ENCODE results near the gene ZPR1.

Gene ZPR1

GRCh38 chr11:116797816-116798215, 10.0 kb upstream of the ZPR1 start:
- Histone ChIP-seq H3K27me3 (ENCODE audit: insufficient read depth, low read depth, severe bottlenecking) (no peaks in the 10 kb centered on the region), H3K36me3 (no peaks in the 10 kb centered on the region), H3K27ac (no peak overlapping the region), H3K9me3 (ENCODE audit: severe bottlenecking) (no peaks in the 10 kb centered on the region), H3K4me3 (ENCODE audit: low read depth, low read length) (no peak overlapping the region)
- no peak for TF ChIP-seq CTCF (IDR thresholded peaks at IDR 0.05; ENCODE audit: low read depth, low read length)
- no peak for DNase-seq

GRCh38 chr11:116796548-116796947, 8.7 kb upstream of the ZPR1 start:
- Histone ChIP-seq H3K4me3 (ENCODE audit: low read depth, low read length) (no peak overlapping the region), H3K9me3 (ENCODE audit: severe bottlenecking) (no peaks in the 10 kb centered on the region), H3K27me3 (ENCODE audit: insufficient read depth, low read depth, severe bottlenecking) (no peaks in the 10 kb centered on the region), H3K36me3 (no peaks in the 10 kb centered on the region), H3K27ac (no peak overlapping the region)
- no peak for TF ChIP-seq CTCF (IDR thresholded peaks at IDR 0.05; ENCODE audit: low read depth, low read length)
- DNase-seq, result no peak

GRCh38 chr11:116794851-116795250, 7.0 kb upstream of the ZPR1 start:
- Histone ChIP-seq H3K27ac (no peak overlapping the region), H3K9me3 (ENCODE audit: severe bottlenecking) (no peaks in the 10 kb centered on the region), H3K4me3 (ENCODE audit: low read depth, low read length) (no peak overlapping the region), H3K36me3 (no peaks in the 10 kb centered on the region), H3K27me3 (ENCODE audit: insufficient read depth, low read depth, severe bottlenecking) (no peaks in the 10 kb centered on the region)
- no peak for TF ChIP-seq CTCF (IDR thresholded peaks at IDR 0.05; ENCODE audit: low read depth, low read length)
- DNase-seq, result no peak

- no peak overlapping the region for H3K4me3 ChIP-seq (ENCODE audit: low read depth, low read length)
- H3K36me3 ChIP-seq, result no peaks in the 10 kb centered on the region
- no peak for TF ChIP-seq CTCF (IDR thresholded peaks at IDR 0.05; ENCODE audit: low read depth, low read length)
- no peaks in the 10 kb centered on the region for H3K9me3 ChIP-seq (ENCODE audit: severe bottlenecking)
- H3K27ac ChIP-seq, result no peak overlapping the region
- DNase-seq, result no peak
- H3K27me3 ChIP-seq (ENCODE audit: insufficient read depth, low read depth, severe bottlenecking), result no peaks in the 10 kb centered on the region
Measured at GRCh38 chr11:116793772-116794097, 5.9 kb upstream of the ZPR1 start.

- Histone ChIP-seq H3K27ac (no peak overlapping the region), H3K4me3 (ENCODE audit: low read depth, low read length) (no peak overlapping the region), H3K9me3 (ENCODE audit: severe bottlenecking) (no peaks in the 10 kb centered on the region), H3K36me3 (no peaks in the 10 kb centered on the region), H3K27me3 (ENCODE audit: insufficient read depth, low read depth, severe bottlenecking) (no peaks in the 10 kb centered on the region)
- DNase-seq, result no peak
- TF ChIP-seq CTCF (IDR thresholded peaks at IDR 0.05; ENCODE audit: low read depth, low read length), result no peak
Measured at GRCh38 chr11:116792869-116793771, 5.3 kb upstream of the ZPR1 start.

Measured in WERI-Rb-1 (cell line).